HCT116 (cell line): ENCODE data around the gene PCDH17. TPM values are rescaled to one million over a fixed set of nuclear protein-coding genes. Genes with fewer than 3 reads are reported as not detected.

Experiments
- ATAC-seq: fragments of 200-7000 bp; cut with Tn5 transposase; 2 replicates; pipeline ENCODE4 v1.9.1; 2020; ENCODE audit warnings: mild to moderate bottlenecking, moderate library complexity
- BruUV-seq: library from RNA; stranded (reverse); fragments of 400-500 nt; replicated peaks from 2 replicates; lab custom pipeline; 2021; lab: Mats Ljungman, UMichigan
- CTCF ChIA-PET: fragments of 300-600 bp; sonication (Branson Sonifier 250); formaldehyde crosslinking; loops from one replicate; lab custom pipeline; 2021; ENCODE audit warnings: antibody characterized with exemption; lab: Charles Lee
- POLR2A ChIA-PET: fragments of 300-600, 350-600 bp; sonication (Branson Sonifier 250); formaldehyde crosslinking; loops from one replicate; lab custom pipeline; 2021; ENCODE audit warnings: antibody characterized with exemption; lab: Charles Lee
- RAD21 ChIA-PET, 2 experiments: fragments of 300-600 bp; sonication (Branson Sonifier 250); formaldehyde crosslinking; loops; one replicate each; lab custom pipeline; 2023; ENCODE audit warnings: low total read pairs in 2 of 2; ENCODE audit not compliant: uncharacterized antibody in 2 of 2, unreplicated experiment in 2 of 2, low non-redundant PET in 1 of 2; lab: Charles Lee
- DNase-seq: peaks from one replicate; pipeline ENCODE4 v3.0.0-alpha.2; 2010; ENCODE audit warnings: low read depth, low spot score
- H2AFZ ChIP-seq: fragments of 200-600 bp; shearing (Covaris generic), sonication (generic); 2 replicates; pipeline ENCODE4 v1.6.1; 2017; ENCODE audit warnings: low read depth, mixed run types, mixed read lengths, antibody characterized with exemption, low read length; ENCODE audit not compliant: poor library complexity, severe bottlenecking
- H3K27ac ChIP-seq: 2 replicates; pipeline ENCODE4 v1.5.1; 2012; ENCODE audit warnings: low read depth, low read length
- H3K27me3 ChIP-seq: fragments of 200-600 bp; sonication (generic); 2 replicates; pipeline ENCODE4 v1.6.1; 2016; ENCODE audit warnings: mixed run types, low read length, mixed read lengths; ENCODE audit not compliant: insufficient read depth
- H3K36me3 ChIP-seq, 2 experiments: fragments of 200-500 bp in 1 of 2; fragments of 200-600 bp in 1 of 2; sonication (Bioruptor generic) in 1 of 2; sonication (generic) in 1 of 2; 2 replicates each; pipeline versions ENCODE4 v1.5.1 to v1.6.1; 2014 to 2016; ENCODE audit warnings: low read length in 2 of 2, inconsistent platforms in 1 of 2, mixed read lengths in 1 of 2, mixed run types in 1 of 2; ENCODE audit not compliant: insufficient read depth in 2 of 2, control insufficient read depth in 1 of 2
- H3K4me1 ChIP-seq, 2 experiments: fragments of 200-600 bp in 1 of 2; sonication (generic) in 1 of 2; 2 replicates each; pipeline versions ENCODE4 v1.5.1 to v1.6.1; 2012 to 2017; ENCODE audit warnings: low read length in 2 of 2, inconsistent platforms in 1 of 2, mild to moderate bottlenecking in 1 of 2, mixed read lengths in 1 of 2, mixed run types in 1 of 2, moderate library complexity in 1 of 2; ENCODE audit not compliant: insufficient read depth in 2 of 2, control insufficient read depth in 1 of 2
- H3K4me2 ChIP-seq: fragments of 200-600 bp; sonication (generic); 2 replicates; pipeline ENCODE4 v1.6.1; 2017; ENCODE audit warnings: mixed run types, low read length, mixed read lengths
- H3K4me3 ChIP-seq, 2 experiments: fragments of 200-600 bp in 1 of 2; sonication (generic) in 1 of 2; replicated peaks in 1 of 2; 2 replicates each; pipeline ENCODE4 v1.5.1; 2011 to 2016; ENCODE audit warnings: low read length in 2 of 2, control low read depth in 1 of 2, low read depth in 1 of 2, mild to moderate bottlenecking in 1 of 2, mixed read lengths in 1 of 2, mixed run types in 1 of 2
- H3K79me2 ChIP-seq: fragments of 200-600 bp; sonication (generic); 2 replicates; pipeline ENCODE4 v1.6.1; 2017; ENCODE audit warnings: mild to moderate bottlenecking, mixed run types, low read length, moderate library complexity, mixed read lengths; ENCODE audit not compliant: insufficient read depth
- H3K9ac ChIP-seq: fragments of 200-600 bp; sonication (generic); 2 replicates; pipeline ENCODE4 v1.6.1; 2016; ENCODE audit warnings: low read length, mixed read lengths
- H3K9me2 ChIP-seq: fragments of 200-600 bp; sonication (generic), shearing (Covaris generic); 2 replicates; pipeline ENCODE4 v1.6.1; 2017; ENCODE audit warnings: mixed run types, mild to moderate bottlenecking, moderate library complexity; ENCODE audit not compliant: insufficient read depth
- H3K9me3 ChIP-seq, 2 experiments: fragments of 200-500 bp in 1 of 2; fragments of 200-600 bp in 1 of 2; sonication (Bioruptor generic) in 1 of 2; sonication (generic) in 1 of 2; 2 replicates each; pipeline ENCODE4 v1.6.1; 2014 to 2017; ENCODE audit warnings: low read length in 2 of 2, mixed read lengths in 2 of 2, inconsistent platforms in 1 of 2, low read depth in 1 of 2, mild to moderate bottlenecking in 1 of 2, mixed run types in 1 of 2, moderate library complexity in 1 of 2; ENCODE audit not compliant: control insufficient read depth in 1 of 2, insufficient read depth in 1 of 2
- H4K20me1 ChIP-seq: fragments of 200-600 bp; sonication (generic), shearing (Covaris generic); 2 replicates; pipeline ENCODE4 v1.6.1; 2017; ENCODE audit warnings: mixed run types, mild to moderate bottlenecking, moderate library complexity; ENCODE audit not compliant: insufficient read depth
- CBX3 ChIP-seq: IDR thresholded peaks from 2 replicates; pipeline ENCODE4 v1.6.1; 2012; ENCODE audit warnings: low read depth
- EGR1 ChIP-seq: IDR thresholded peaks from 2 replicates; pipeline ENCODE4 v1.6.1; 2012; ENCODE audit warnings: low read depth
- EZH2 ChIP-seq: fragments of 200-600 bp; sonication (generic); IDR thresholded peaks from 2 replicates; pipeline ENCODE4 v1.6.1; 2017; ENCODE audit warnings: antibody characterized with exemption, mixed run types
- FOSL1 ChIP-seq: IDR thresholded peaks from 2 replicates; pipeline ENCODE4 v1.6.1; 2012; ENCODE audit warnings: low read depth
- POLR2A ChIP-seq: IDR thresholded peaks from 2 replicates; pipeline ENCODE4 v1.7.0; 2011; ENCODE audit warnings: borderline replicate concordance; ENCODE audit not compliant: insufficient read depth, insufficient read length; ENCODE audit errors: extremely low read depth
- POLR2AphosphoS5 ChIP-seq: IDR thresholded peaks from 2 replicates; pipeline ENCODE4 v1.6.1; 2011; ENCODE audit warnings: mild to moderate bottlenecking, low read depth, low read length, moderate library complexity
- RAD21 ChIP-seq: IDR thresholded peaks from 2 replicates; pipeline ENCODE4 v1.6.1; 2012; ENCODE audit warnings: low read depth, mild to moderate bottlenecking
- SP1 ChIP-seq: IDR thresholded peaks from 2 replicates; pipeline ENCODE4 v1.6.1; 2012; ENCODE audit warnings: low read depth
- SRF ChIP-seq: IDR thresholded peaks from 2 replicates; pipeline ENCODE4 v1.6.1; 2012; ENCODE audit warnings: low read depth
- TCF7L2 ChIP-seq: IDR thresholded peaks from 2 replicates; pipeline ENCODE4 v1.7.0; 2011; ENCODE audit warnings: borderline replicate concordance, inconsistent platforms; ENCODE audit not compliant: insufficient read depth, insufficient read length; ENCODE audit errors: extremely low read depth
- YY1 ChIP-seq: IDR thresholded peaks from 2 replicates; pipeline ENCODE4 v1.6.1; 2011; ENCODE audit warnings: low read length, low read depth, moderate library complexity, mild to moderate bottlenecking; ENCODE audit not compliant: insufficient replicate concordance; ENCODE audit errors: extremely low read depth
- ZBTB33 ChIP-seq: IDR thresholded peaks from 2 replicates; pipeline ENCODE4 v1.6.1; 2011; ENCODE audit warnings: mild to moderate bottlenecking, low read length, moderate library complexity; ENCODE audit not compliant: insufficient replicate concordance; ENCODE audit errors: extremely low read depth
- intact Hi-C: fragments of 100-400 bp; cut with micrococcal nuclease; formaldehyde crosslinking; loops from 2 replicates; pipeline ENCODE4 v1.10.0; 2022
- total RNA-seq: library from RNA; stranded (reverse); gene quantifications from one replicate; pipeline ENCODE4 v1.2.1, GENCODE V29; 2021; ENCODE audit not compliant: unreplicated experiment
- TF ChIP-seq, protein P1 (sequence below): IDR thresholded peaks from 2 replicates; pipeline ENCODE4 v1.6.1; 2012
- TF ChIP-seq, protein P2 (sequence below), 3 experiments: fragments of 200-600 bp in 1 of 3; sonication (generic) in 1 of 3; IDR thresholded peaks in 2 of 3; conservative IDR thresholded peaks in 1 of 3; 2 replicates each; pipeline ENCODE4 v1.5.1; 2012 to 2017; ENCODE audit warnings: low read depth in 2 of 3, low read length in 2 of 3, antibody characterized with exemption in 1 of 3, borderline replicate concordance in 1 of 3, control low read depth in 1 of 3, mild to moderate bottlenecking in 1 of 3, mixed read lengths in 1 of 3, mixed run types in 1 of 3, moderate library complexity in 1 of 3; ENCODE audit not compliant: insufficient read depth in 1 of 3

PCDH17 gene
- total RNA-seq, 1 experiment from 2014 or later: 0.02 TPM

DNA sequence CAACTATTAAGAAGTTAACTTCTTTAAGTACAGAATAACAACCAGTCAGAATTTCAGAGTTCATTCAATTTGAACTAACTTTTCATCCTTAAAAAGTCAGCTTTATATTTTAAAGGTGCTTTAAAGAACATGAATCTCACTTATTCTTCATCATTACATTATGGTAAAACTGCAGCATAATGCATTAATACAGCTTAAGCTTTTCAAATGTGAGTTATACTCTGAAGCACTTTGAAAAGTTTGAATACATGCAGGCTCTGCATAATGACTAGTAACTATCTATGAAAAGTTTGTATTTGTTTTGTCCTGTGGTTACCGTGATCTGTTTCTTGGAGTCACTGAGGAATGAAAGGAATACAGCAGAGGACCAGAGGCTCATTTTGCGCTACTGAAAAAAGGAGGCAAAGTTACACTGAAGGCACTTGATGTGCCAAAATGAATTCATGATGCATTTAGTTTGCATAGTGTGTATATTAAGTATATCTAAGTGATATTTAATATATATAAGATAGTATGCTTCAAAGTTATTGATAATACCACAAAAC lies 4.1 kb downstream of the PCDH17 start (continued):
- TF ChIP-seq, protein P1, sequence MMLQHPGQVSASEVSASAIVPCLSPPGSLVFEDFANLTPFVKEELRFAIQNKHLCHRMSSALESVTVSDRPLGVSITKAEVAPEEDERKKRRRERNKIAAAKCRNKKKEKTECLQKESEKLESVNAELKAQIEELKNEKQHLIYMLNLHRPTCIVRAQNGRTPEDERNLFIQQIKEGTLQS: no peak
- TF ChIP-seq CBX3 (no peak), POLR2A (no peak), SRF (no peak), FOSL1 (no peak), EGR1 (no peak), POLR2AphosphoS5 (no peak), EZH2 (no peak)

GRCh38 chr13:57636816-57637215 lies 5.3 kb downstream of the PCDH17 start:
- DNase-seq (no peak), ATAC-seq (no peak)
- no peak overlapping the region for H3K4me3 ChIP-seq
- intact Hi-C loops: no loop called here
- ChIA-PET POLR2A (no interaction called here), RAD21 (no interaction called here), CTCF (no interaction called here)
- no peaks in the 10 kb centered on the region for H3K79me2 ChIP-seq
- no peaks in the 10 kb centered on the region for H3K4me1 ChIP-seq
- H3K9me2 ChIP-seq: no peaks in the 10 kb centered on the region
- no peak overlapping the region for H3K9ac ChIP-seq
- no peaks in the 10 kb centered on the region for H3K27me3 ChIP-seq
- TF ChIP-seq YY1 (no peak), CBX3 (no peak), POLR2A (no peak), SP1 (no peak), TCF7L2 (no peak), ZBTB33 (no peak), RAD21 (no peak)
- TF ChIP-seq, protein P2, sequence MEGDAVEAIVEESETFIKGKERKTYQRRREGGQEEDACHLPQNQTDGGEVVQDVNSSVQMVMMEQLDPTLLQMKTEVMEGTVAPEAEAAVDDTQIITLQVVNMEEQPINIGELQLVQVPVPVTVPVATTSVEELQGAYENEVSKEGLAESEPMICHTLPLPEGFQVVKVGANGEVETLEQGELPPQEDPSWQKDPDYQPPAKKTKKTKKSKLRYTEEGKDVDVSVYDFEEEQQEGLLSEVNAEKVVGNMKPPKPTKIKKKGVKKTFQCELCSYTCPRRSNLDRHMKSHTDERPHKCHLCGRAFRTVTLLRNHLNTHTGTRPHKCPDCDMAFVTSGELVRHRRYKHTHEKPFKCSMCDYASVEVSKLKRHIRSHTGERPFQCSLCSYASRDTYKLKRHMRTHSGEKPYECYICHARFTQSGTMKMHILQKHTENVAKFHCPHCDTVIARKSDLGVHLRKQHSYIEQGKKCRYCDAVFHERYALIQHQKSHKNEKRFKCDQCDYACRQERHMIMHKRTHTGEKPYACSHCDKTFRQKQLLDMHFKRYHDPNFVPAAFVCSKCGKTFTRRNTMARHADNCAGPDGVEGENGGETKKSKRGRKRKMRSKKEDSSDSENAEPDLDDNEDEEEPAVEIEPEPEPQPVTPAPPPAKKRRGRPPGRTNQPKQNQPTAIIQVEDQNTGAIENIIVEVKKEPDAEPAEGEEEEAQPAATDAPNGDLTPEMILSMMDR (IDR thresholded peaks at IDR 0.05 in 2 of 3, conservative IDR thresholded peaks at IDR 0.05 in 1 of 3; ENCODE audit: borderline replicate concordance in 1 of 3, insufficient read depth in 1 of 3, low read depth in 2 of 3, low read length in 2 of 3): no peak
- BruUV-seq: no TSS peak
- no peaks in the 10 kb centered on the region for H4K20me1 ChIP-seq
- H3K36me3 ChIP-seq: no peaks in the 10 kb centered on the region
- no peak overlapping the region for H2AFZ ChIP-seq
- peaks cover 4 to 6% of the 10 kb centered on the region in 2 experiments; a peak in 1 of 4 replicates for H3K9me3 ChIP-seq
- no peak overlapping the region for H3K27ac ChIP-seq
- H3K4me2 ChIP-seq: no peak overlapping the region
